Esophagus muscularis mucosa (tissue), 4 donors: ENCODE results near the gene CDH2. TPM values are rescaled to one million over a fixed set of nuclear protein-coding genes. Genes with fewer than 3 reads are reported as not detected.

Experiments used
- DNase-seq: peaks from one replicate; pipeline ENCODE4 v3.0.0-alpha.2; 2017; ENCODE audit errors: extremely low spot score
- H3K27ac ChIP-seq, 4 donors: fragments of 200-600 bp; sonication (generic); replicated peaks in 1 of 4; 1 replicate in 3 of 4; 2 replicates in 1 of 4; pipeline ENCODE4 v1.5.1; 2016 to 2019; ENCODE audit warnings: mild to moderate bottlenecking in 1 of 4
- H3K27me3 ChIP-seq, 4 donors: fragments of 200-600 bp; sonication (generic); one replicate each; pipeline versions ENCODE4 v1.5.1 to v1.6.0; 2016 to 2019
- H3K36me3 ChIP-seq, 4 donors: fragments of 200-600 bp; sonication (generic); one replicate each; pipeline ENCODE4 v1.5.1; 2016 to 2019
- H3K4me1 ChIP-seq, 4 donors: fragments of 200-600 bp; sonication (generic); one replicate each; pipeline ENCODE4 v1.5.1; 2016 to 2019
- H3K4me3 ChIP-seq, 4 donors: fragments of 200-600 bp; sonication (generic); 1 replicate in 2 of 4; 2 replicates in 2 of 4; pipeline ENCODE4 v1.5.1; 2016 to 2019; ENCODE audit warnings: mild to moderate bottlenecking in 4 of 4, moderate library complexity in 1 of 4
- H3K9me3 ChIP-seq, 4 donors: fragments of 200-600 bp; sonication (generic); 1 replicate in 3 of 4; 2 replicates in 1 of 4; pipeline ENCODE4 v1.5.1; 2016 to 2019
- EP300 ChIP-seq: sonication (generic); formaldehyde crosslinking; IDR thresholded peaks from one replicate; pipeline ENCODE4 v1.6.1; 2017; ENCODE audit warnings: antibody characterized with exemption
- POLR2A ChIP-seq: fragments of 450-650 bp; IDR thresholded peaks from one replicate; pipeline ENCODE4 v1.6.1; 2017; ENCODE audit warnings: antibody characterized with exemption, moderate library complexity, mild to moderate bottlenecking, low read depth
- POLR2AphosphoS5 ChIP-seq, 2 donors: sonication (generic); formaldehyde crosslinking; IDR thresholded peaks; one replicate each; pipeline ENCODE4 v1.6.1; 2017; ENCODE audit warnings: antibody characterized with exemption in 2 of 2
- WGBS: methylation state at CpG from one replicate; pipeline ENCODE4 v1.1.5; 2018; 5-methylcytosine and 5-hydroxymethylcytosine counted together
- intact Hi-C: fragments of 100-400 bp; cut with DNase I; formaldehyde crosslinking; loops from one replicate; pipeline ENCODE4 v1.15.1; 2023
- total RNA-seq, 4 donors: library from RNA; depleted of rRNA; stranded (reverse); fragments of >200 nt; gene quantifications; one replicate each; pipeline versions ENCODE4 v1.1.0 to v1.2.1, GENCODE V29; 2016
- TF ChIP-seq, protein P1 (sequence below), 3 experiments: fragments of 200-600 bp in 2 of 3; fragments of 450-650 bp in 1 of 3; sonication (generic) in 2 of 3; IDR thresholded peaks; one replicate each; pipeline ENCODE4 v1.5.1; 2017 to 2019; ENCODE audit warnings: antibody characterized with exemption in 3 of 3, mild to moderate bottlenecking in 2 of 3, moderate library complexity in 1 of 3

CDH2 gene
- total RNA-seq, 4 donors from 2014 or later: 10.9 to 17.4 (median 13.6) TPM

DNA sequence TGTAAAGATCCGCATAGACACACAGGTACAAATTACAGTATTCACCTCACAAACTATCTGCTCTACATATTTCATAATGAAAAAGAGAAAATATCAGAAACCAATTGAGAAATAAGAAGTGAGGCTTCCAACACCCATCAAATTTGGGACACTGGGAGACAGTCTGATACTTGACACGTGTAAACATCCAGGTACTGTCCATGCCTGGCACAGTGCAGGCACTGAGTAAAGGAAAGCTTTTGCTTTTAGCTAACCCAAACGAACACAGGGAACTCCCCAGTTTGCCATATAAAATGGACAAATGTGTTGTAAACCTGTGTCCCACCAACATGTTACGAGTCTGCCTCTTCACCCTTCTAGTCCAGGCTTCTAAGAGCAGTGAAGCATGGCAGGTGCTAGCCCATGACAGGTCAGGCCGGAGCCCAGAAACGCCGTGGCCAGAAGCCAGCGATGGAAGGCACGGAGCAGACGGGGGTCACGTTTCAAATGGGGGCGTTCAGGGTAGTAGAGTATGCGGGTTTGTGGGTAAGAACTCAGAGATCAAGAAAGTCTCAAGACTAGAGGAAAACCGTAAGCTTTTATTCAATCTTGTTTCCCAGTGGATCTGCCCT is 27.0 kb downstream of the CDH2 start:
- Histone ChIP-seq H3K36me3 (no peaks in the 10 kb centered on the region), H3K9me3 (no peaks in the 10 kb centered on the region), H3K4me1 (peaks cover 0 to 20% (median 19%) of the 10 kb centered on the region in 4 donors), H3K27me3 (no peaks in the 10 kb centered on the region), H3K27ac (no peak overlapping the region), H3K4me3 (no peak overlapping the region)
- TF ChIP-seq, protein P1, sequence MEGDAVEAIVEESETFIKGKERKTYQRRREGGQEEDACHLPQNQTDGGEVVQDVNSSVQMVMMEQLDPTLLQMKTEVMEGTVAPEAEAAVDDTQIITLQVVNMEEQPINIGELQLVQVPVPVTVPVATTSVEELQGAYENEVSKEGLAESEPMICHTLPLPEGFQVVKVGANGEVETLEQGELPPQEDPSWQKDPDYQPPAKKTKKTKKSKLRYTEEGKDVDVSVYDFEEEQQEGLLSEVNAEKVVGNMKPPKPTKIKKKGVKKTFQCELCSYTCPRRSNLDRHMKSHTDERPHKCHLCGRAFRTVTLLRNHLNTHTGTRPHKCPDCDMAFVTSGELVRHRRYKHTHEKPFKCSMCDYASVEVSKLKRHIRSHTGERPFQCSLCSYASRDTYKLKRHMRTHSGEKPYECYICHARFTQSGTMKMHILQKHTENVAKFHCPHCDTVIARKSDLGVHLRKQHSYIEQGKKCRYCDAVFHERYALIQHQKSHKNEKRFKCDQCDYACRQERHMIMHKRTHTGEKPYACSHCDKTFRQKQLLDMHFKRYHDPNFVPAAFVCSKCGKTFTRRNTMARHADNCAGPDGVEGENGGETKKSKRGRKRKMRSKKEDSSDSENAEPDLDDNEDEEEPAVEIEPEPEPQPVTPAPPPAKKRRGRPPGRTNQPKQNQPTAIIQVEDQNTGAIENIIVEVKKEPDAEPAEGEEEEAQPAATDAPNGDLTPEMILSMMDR (IDR thresholded peaks at IDR 0.05): no peak
- no peak for TF ChIP-seq EP300
- no peak for TF ChIP-seq POLR2A
- no peak for TF ChIP-seq POLR2AphosphoS5 (IDR thresholded peaks at IDR 0.05)
- intact Hi-C loops: no loop called here
- DNase-seq: no peak
- WGBS: 87% methylated on average over 14 of the region's 14 CpGs

DNA sequence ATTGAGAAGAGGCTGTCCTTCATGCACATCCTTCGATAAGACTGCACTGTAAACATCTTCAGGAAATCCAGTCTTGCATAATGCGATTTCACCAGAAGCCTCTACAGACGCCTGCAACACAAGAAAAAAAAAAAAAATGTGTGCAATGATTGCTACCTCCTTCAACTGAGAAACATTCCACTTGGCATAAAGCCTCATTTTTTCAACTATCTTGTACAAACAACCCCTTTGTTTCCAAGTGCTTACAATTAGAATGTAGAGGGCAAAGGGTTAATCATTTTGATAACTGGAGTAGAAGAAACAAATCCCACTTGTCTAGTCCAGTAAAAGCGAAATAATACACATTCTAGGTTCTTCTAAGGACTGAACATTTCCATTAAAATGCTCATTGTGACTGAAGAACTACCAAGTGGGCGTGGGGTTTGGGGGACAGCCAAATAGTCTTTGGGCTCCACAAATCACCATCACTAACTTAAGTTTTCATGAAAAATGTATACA is 29.2 kb downstream of the CDH2 start:
- intact Hi-C loops: no loop called here
- DNase-seq: no peak
- Histone ChIP-seq H3K4me1 (peaks cover 0 to 16% (median 3%) of the 10 kb centered on the region in 4 donors), H3K27ac (no peak overlapping the region), H3K27me3 (no peaks in the 10 kb centered on the region), H3K9me3 (no peaks in the 10 kb centered on the region), H3K36me3 (no peaks in the 10 kb centered on the region), H3K4me3 (no peak overlapping the region)
- 48% methylated on average over 5 of the region's 5 CpGs for WGBS
- TF ChIP-seq POLR2A (no peak), EP300 (no peak), POLR2AphosphoS5 (IDR thresholded peaks at IDR 0.05) (no peak)
- TF ChIP-seq, protein P1 (IDR thresholded peaks at IDR 0.05): no peak

DNA sequence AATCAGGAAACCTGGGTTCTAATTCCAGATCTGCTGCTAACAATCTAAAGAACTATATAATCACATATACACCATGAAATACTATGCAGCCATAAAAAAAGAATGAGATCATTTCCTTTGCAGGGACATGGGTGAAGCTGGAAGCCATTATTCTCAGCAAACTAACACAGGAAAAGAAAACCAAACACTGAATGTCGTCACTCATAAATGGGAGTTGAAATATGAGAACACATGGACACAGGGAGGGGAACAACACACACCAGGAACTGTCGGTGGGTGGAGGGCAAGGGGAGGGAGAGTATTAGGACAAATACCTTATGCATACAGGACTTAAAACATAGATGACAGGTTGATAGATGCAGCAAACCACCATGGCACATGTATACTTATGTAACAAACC is 33.2 kb downstream of the CDH2 start:
- Histone ChIP-seq H3K9me3 (no peaks in the 10 kb centered on the region), H3K36me3 (peaks cover 0 to 5% (median 0%) of the 10 kb centered on the region in 4 donors), H3K4me3 (no peak overlapping the region), H3K27ac (no peak overlapping the region), H3K27me3 (no peaks in the 10 kb centered on the region), H3K4me1 (peaks cover 0 to 9% (median 0%) of the 10 kb centered on the region in 4 donors)
- intact Hi-C loops: no loop called here
- 68% methylated on average over 2 of the region's 2 CpGs for WGBS
- TF ChIP-seq POLR2AphosphoS5 (IDR thresholded peaks at IDR 0.05) (no peak), EP300 (no peak), POLR2A (no peak)
- TF ChIP-seq, protein P1 (IDR thresholded peaks at IDR 0.05): no peak
- DNase-seq: no peak

DNA sequence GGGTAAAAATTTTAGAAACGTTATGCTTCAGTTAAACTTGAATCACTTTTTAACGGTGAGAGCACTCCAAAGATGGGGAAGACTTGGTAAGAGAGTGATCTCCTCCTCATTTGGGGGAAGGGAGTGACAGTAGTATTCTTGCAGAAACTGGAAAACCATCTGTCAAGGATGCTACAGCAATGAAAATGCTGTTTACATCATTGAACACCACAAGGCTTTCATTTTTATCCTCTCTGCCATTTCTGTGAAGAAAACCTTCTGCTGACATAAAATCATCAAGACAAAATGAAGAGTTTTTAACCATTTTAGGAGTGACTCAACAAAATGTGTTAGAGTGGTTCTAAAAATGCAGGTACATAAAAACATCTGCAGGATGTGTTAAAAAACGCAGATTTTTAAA is 38.1 kb downstream of the CDH2 start:
- 72% methylated on average over 3 of the region's 3 CpGs for WGBS
- TF ChIP-seq EP300 (no peak), POLR2AphosphoS5 (IDR thresholded peaks at IDR 0.05) (no peak), POLR2A (no peak)
- TF ChIP-seq, protein P1 (IDR thresholded peaks at IDR 0.05): no peak
- intact Hi-C loops: no loop called here
- H3K9me3 ChIP-seq: no peaks in the 10 kb centered on the region
- H3K27ac ChIP-seq: no peak overlapping the region
- H3K27me3 ChIP-seq: no peaks in the 10 kb centered on the region
- no peak overlapping the region for H3K4me3 ChIP-seq
- DNase-seq: no peak
- peaks cover 0 to 6% (median 0%) of the 10 kb centered on the region in 4 donors for H3K4me1 ChIP-seq
- peaks cover 0 to 5% (median 0%) of the 10 kb centered on the region in 4 donors for H3K36me3 ChIP-seq

DNA sequence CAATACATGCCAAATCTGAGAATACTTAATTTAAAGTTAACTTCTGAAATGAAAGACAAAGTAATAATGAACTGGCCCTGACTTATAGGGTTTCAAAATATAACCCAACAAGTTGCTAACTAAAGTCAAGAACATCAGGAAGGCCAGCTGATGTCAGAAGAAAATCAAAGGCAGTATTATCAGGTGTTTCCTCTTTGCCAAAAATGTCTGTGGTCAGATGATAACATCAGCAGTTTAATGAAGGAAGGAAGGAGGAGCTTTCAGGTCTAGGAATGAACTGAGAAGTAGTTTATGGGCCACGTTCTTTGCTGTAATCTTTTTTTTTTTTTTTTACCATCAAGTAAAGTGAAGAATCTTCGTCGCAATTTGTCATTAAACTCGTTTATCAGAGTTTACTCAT is 40.9 kb downstream of the CDH2 start:
- Histone ChIP-seq H3K4me3 (no peak overlapping the region), H3K4me1 (peaks cover 0 to 10% (median 0%) of the 10 kb centered on the region in 4 donors), H3K9me3 (no peaks in the 10 kb centered on the region), H3K36me3 (peaks cover 0 to 5% (median 0%) of the 10 kb centered on the region in 4 donors), H3K27me3 (no peaks in the 10 kb centered on the region), H3K27ac (no peak overlapping the region)
- DNase-seq: no peak
- TF ChIP-seq POLR2AphosphoS5 (IDR thresholded peaks at IDR 0.05) (no peak), POLR2A (no peak), EP300 (no peak)
- TF ChIP-seq, protein P1 (IDR thresholded peaks at IDR 0.05): no peak
- 80% methylated on average over 4 of the region's 4 CpGs for WGBS
- intact Hi-C loops: no loop called here
